ENCODE measurements around the gene UTP14A.

The UTP14A gene

GRCh38 chrX:129954804-129955203, 48.8 kb downstream of the UTP14A start:
- Histone ChIP-seq H3K9me3 (ENCODE audit: insufficient read depth, low read depth, low read length) (no peaks in the 10 kb centered on the region), H3K36me3 (ENCODE audit: insufficient read depth, low read depth, low read length) (no peaks in the 10 kb centered on the region), H3K4me3 (ENCODE audit: low read length) (no peak overlapping the region), H3K27me3 (ENCODE audit: insufficient read depth, low read length) (peaks cover 82% of the 10 kb centered on the region), H3K9ac (ENCODE audit: low read depth, low read length) (no peak overlapping the region), H3K4me1 (ENCODE audit: insufficient read depth, low read length) (peaks cover 5% of the 10 kb centered on the region; the same call in 1 of the 2 replicates), H3K27ac (ENCODE audit: low read length) (no peak overlapping the region)

- peaks cover 90% of the 10 kb centered on the region for H3K27me3 ChIP-seq (ENCODE audit: insufficient read depth, low read length)
- peaks cover 5% of the 10 kb centered on the region; the same call in 1 of the 2 replicates for H3K4me1 ChIP-seq (ENCODE audit: insufficient read depth, low read length)
- H3K9me3 ChIP-seq (ENCODE audit: insufficient read depth, low read depth, low read length) = no peaks in the 10 kb centered on the region
- no peak overlapping the region for H3K4me3 ChIP-seq (ENCODE audit: low read length)
- no peaks in the 10 kb centered on the region for H3K36me3 ChIP-seq (ENCODE audit: insufficient read depth, low read depth, low read length)
- no peak overlapping the region for H3K27ac ChIP-seq (ENCODE audit: low read length)
- H3K9ac ChIP-seq (ENCODE audit: low read depth, low read length) = no peak overlapping the region
Measured at GRCh38 chrX:129955682-129956081, 49.7 kb downstream of the UTP14A start.

GRCh38 chrX:129956145-129956544, 50.2 kb downstream of the UTP14A start:
- H3K9me3 ChIP-seq (ENCODE audit: insufficient read depth, low read depth, low read length) = no peaks in the 10 kb centered on the region
- H3K27ac ChIP-seq (ENCODE audit: low read length) = no peak overlapping the region
- H3K9ac ChIP-seq (ENCODE audit: low read depth, low read length) = no peak overlapping the region
- no peaks in the 10 kb centered on the region for H3K36me3 ChIP-seq (ENCODE audit: insufficient read depth, low read depth, low read length)
- H3K4me1 ChIP-seq (ENCODE audit: insufficient read depth, low read length) = peaks cover 5% of the 10 kb centered on the region; the same call in 1 of the 2 replicates
- peak overlapping the region; percentile 59; the same call in 1 of the 2 replicates for H3K4me3 ChIP-seq (ENCODE audit: low read length)
- H3K27me3 ChIP-seq (ENCODE audit: insufficient read depth, low read length) = peaks cover 91% of the 10 kb centered on the region

- no peaks in the 10 kb centered on the region for H3K36me3 ChIP-seq (ENCODE audit: insufficient read depth, low read depth, low read length)
- peak overlapping the region; percentile 59 for H3K4me3 ChIP-seq (ENCODE audit: low read length)
- no peak overlapping the region for H3K9ac ChIP-seq (ENCODE audit: low read depth, low read length)
- H3K27ac ChIP-seq (ENCODE audit: low read length) = no peak overlapping the region
- H3K27me3 ChIP-seq (ENCODE audit: insufficient read depth, low read length) = peaks cover 92% of the 10 kb centered on the region
- H3K9me3 ChIP-seq (ENCODE audit: insufficient read depth, low read depth, low read length) = no peaks in the 10 kb centered on the region
- peaks cover 5% of the 10 kb centered on the region; the same call in 1 of the 2 replicates for H3K4me1 ChIP-seq (ENCODE audit: insufficient read depth, low read length)
Measured at GRCh38 chrX:129956765-129957164, 50.8 kb downstream of the UTP14A start.

- Histone ChIP-seq H3K27ac (ENCODE audit: low read length) (no peak overlapping the region), H3K4me1 (ENCODE audit: insufficient read depth, low read length) (peaks cover 5% of the 10 kb centered on the region; the same call in 1 of the 2 replicates), H3K27me3 (ENCODE audit: insufficient read depth, low read length) (peaks cover 92% of the 10 kb centered on the region)
Measured at GRCh38 chrX:129957241-129958082, 51.5 kb downstream of the UTP14A start.

GRCh38 chrX:129958083-129958465, 52.1 kb downstream of the UTP14A start:
- H3K27me3 ChIP-seq (ENCODE audit: insufficient read depth, low read length) = peaks cover 94% of the 10 kb centered on the region
- H3K4me1 ChIP-seq (ENCODE audit: insufficient read depth, low read length) = peaks cover 5% of the 10 kb centered on the region; the same call in 1 of the 2 replicates
- H3K36me3 ChIP-seq (ENCODE audit: insufficient read depth, low read depth, low read length) = no peaks in the 10 kb centered on the region
- peak overlapping the region; percentile 72 for H3K4me3 ChIP-seq (ENCODE audit: low read length)
- H3K27ac ChIP-seq (ENCODE audit: low read length) = no peak overlapping the region
- H3K9me3 ChIP-seq (ENCODE audit: insufficient read depth, low read depth, low read length) = no peaks in the 10 kb centered on the region
- H3K9ac ChIP-seq (ENCODE audit: low read depth, low read length) = no peak overlapping the region

More at GRCh38 chrX:129957241-129958082, 51.5 kb downstream of the UTP14A start:
- Histone ChIP-seq H3K9me3 (ENCODE audit: insufficient read depth, low read depth, low read length) (no peaks in the 10 kb centered on the region), H3K4me3 (ENCODE audit: low read length) (peak overlapping the region; percentile 72), H3K9ac (ENCODE audit: low read depth, low read length) (no peak overlapping the region), H3K36me3 (ENCODE audit: insufficient read depth, low read depth, low read length) (no peaks in the 10 kb centered on the region)

- Histone ChIP-seq H3K9me3 (ENCODE audit: insufficient read depth, low read depth, low read length) (no peaks in the 10 kb centered on the region), H3K9ac (ENCODE audit: low read depth, low read length) (no peak overlapping the region), H3K27me3 (ENCODE audit: insufficient read depth, low read length) (peaks cover 87% of the 10 kb centered on the region), H3K4me3 (ENCODE audit: low read length) (no peak overlapping the region), H3K27ac (ENCODE audit: low read length) (no peak overlapping the region), H3K36me3 (ENCODE audit: insufficient read depth, low read depth, low read length) (no peaks in the 10 kb centered on the region), H3K4me1 (ENCODE audit: insufficient read depth, low read length) (no peaks in the 10 kb centered on the region; the same call in 1 of the 2 replicates)
Measured at GRCh38 chrX:129958814-129959492, 53.0 kb downstream of the UTP14A start.

- H3K27ac ChIP-seq (ENCODE audit: low read length) = no peak overlapping the region
- no peaks in the 10 kb centered on the region; the same call in 1 of the 2 replicates for H3K4me1 ChIP-seq (ENCODE audit: insufficient read depth, low read length)
- H3K27me3 ChIP-seq (ENCODE audit: insufficient read depth, low read length) = peaks cover 82% of the 10 kb centered on the region
- peak overlapping the region; percentile 26; the same call in 1 of the 2 replicates for H3K4me3 ChIP-seq (ENCODE audit: low read length)
- H3K9me3 ChIP-seq (ENCODE audit: insufficient read depth, low read depth, low read length) = no peaks in the 10 kb centered on the region
- no peak overlapping the region for H3K9ac ChIP-seq (ENCODE audit: low read depth, low read length)
- no peaks in the 10 kb centered on the region for H3K36me3 ChIP-seq (ENCODE audit: insufficient read depth, low read depth, low read length)
Measured at GRCh38 chrX:129959493-129959832, 53.5 kb downstream of the UTP14A start.

- H3K36me3 ChIP-seq (ENCODE audit: insufficient read depth, low read depth, low read length) = no peaks in the 10 kb centered on the region
- H3K4me1 ChIP-seq (ENCODE audit: insufficient read depth, low read length) = no peaks in the 10 kb centered on the region; the same call in 1 of the 2 replicates
- H3K27ac ChIP-seq (ENCODE audit: low read length) = no peak overlapping the region
- no peak overlapping the region for H3K9ac ChIP-seq (ENCODE audit: low read depth, low read length)
- peak overlapping the region; percentile 62 for H3K4me3 ChIP-seq (ENCODE audit: low read length)
- peaks cover 63% of the 10 kb centered on the region for H3K27me3 ChIP-seq (ENCODE audit: insufficient read depth, low read length)
- no peaks in the 10 kb centered on the region for H3K9me3 ChIP-seq (ENCODE audit: insufficient read depth, low read depth, low read length)
Measured at GRCh38 chrX:129961180-129962083, 55.5 kb downstream of the UTP14A start.

- Histone ChIP-seq H3K4me3 (ENCODE audit: low read length) (no peak overlapping the region), H3K27ac (ENCODE audit: low read length) (no peak overlapping the region)
Measured at GRCh38 chrX:129963729-129964128, 57.8 kb downstream of the UTP14A start.

GRCh38 chrX:129965166-129965565, 59.2 kb downstream of the UTP14A start:
- no peaks in the 10 kb centered on the region for H3K9me3 ChIP-seq (ENCODE audit: insufficient read depth, low read depth, low read length)
- no peak overlapping the region for H3K9ac ChIP-seq (ENCODE audit: low read depth, low read length)

More at GRCh38 chrX:129963729-129964128, 57.8 kb downstream of the UTP14A start:
- Histone ChIP-seq H3K9me3 (ENCODE audit: insufficient read depth, low read depth, low read length) (no peaks in the 10 kb centered on the region), H3K36me3 (ENCODE audit: insufficient read depth, low read depth, low read length) (no peaks in the 10 kb centered on the region), H3K4me1 (ENCODE audit: insufficient read depth, low read length) (no peaks in the 10 kb centered on the region), H3K27me3 (ENCODE audit: insufficient read depth, low read length) (peaks cover 44% of the 10 kb centered on the region), H3K9ac (ENCODE audit: low read depth, low read length) (no peak overlapping the region)

More at GRCh38 chrX:129965166-129965565, 59.2 kb downstream of the UTP14A start:
- Histone ChIP-seq H3K27me3 (ENCODE audit: insufficient read depth, low read length) (peaks cover 30% of the 10 kb centered on the region), H3K4me3 (ENCODE audit: low read length) (no peak overlapping the region), H3K36me3 (ENCODE audit: insufficient read depth, low read depth, low read length) (no peaks in the 10 kb centered on the region), H3K4me1 (ENCODE audit: insufficient read depth, low read length) (no peaks in the 10 kb centered on the region), H3K27ac (ENCODE audit: low read length) (no peak overlapping the region)
